Neural cell (in vitro differentiated cells): ENCODE measurements around the gene RAB3C.

Experiments
- EP300 ChIP-seq: fragments of 450-650 bp; conservative IDR thresholded peaks from 2 replicates; pipeline ENCODE4 v1.6.1; 2014; ENCODE audit warnings: antibody characterized with exemption, mild to moderate bottlenecking, moderate library complexity; ENCODE audit not compliant: poor library complexity, severe bottlenecking
- EZH2 ChIP-seq: fragments of 200-600, 300-800 bp; shearing (Covaris generic), sonication (generic); IDR thresholded peaks from 2 replicates; pipeline ENCODE4 v1.6.1; 2014; ENCODE audit warnings: antibody characterized with exemption, low read length, borderline replicate concordance, mild to moderate bottlenecking; ENCODE audit not compliant: insufficient read depth, poor library complexity, severe bottlenecking
- MXI1 ChIP-seq: fragments of 450-650 bp; conservative IDR thresholded peaks from 2 replicates; pipeline ENCODE4 v1.6.1; 2014; ENCODE audit warnings: antibody characterized with exemption, mild to moderate bottlenecking; ENCODE audit not compliant: poor library complexity, severe bottlenecking
- POLR2AphosphoS5 ChIP-seq: IDR thresholded peaks from 2 replicates; pipeline ENCODE4 v1.6.1; 2012
- RAD21 ChIP-seq: fragments of 450-650 bp; conservative IDR thresholded peaks from 2 replicates; pipeline ENCODE4 v1.6.1; 2014; ENCODE audit warnings: antibody characterized with exemption, mild to moderate bottlenecking, moderate library complexity
- REST ChIP-seq: IDR thresholded peaks from 2 replicates; pipeline ENCODE4 v1.6.1; 2012; ENCODE audit warnings: borderline replicate concordance
- SMC3 ChIP-seq: fragments of 450-650 bp; conservative IDR thresholded peaks from 2 replicates; pipeline ENCODE4 v1.6.1; 2014; ENCODE audit warnings: antibody characterized with exemption, mild to moderate bottlenecking, moderate library complexity; ENCODE audit not compliant: poor library complexity
- TAF1 ChIP-seq: IDR thresholded peaks from 2 replicates; pipeline ENCODE4 v1.6.1; 2012; ENCODE audit warnings: low read depth
- TF ChIP-seq, protein P1 (sequence below): fragments of 450-650 bp; IDR thresholded peaks from 2 replicates; pipeline ENCODE4 v1.5.1; 2014; ENCODE audit warnings: antibody characterized with exemption, mild to moderate bottlenecking, moderate library complexity; ENCODE audit not compliant: poor library complexity, severe bottlenecking

- TF ChIP-seq TAF1 (no peak), EZH2 (no peak), RAD21 (no peak), POLR2AphosphoS5 (no peak), EP300 (no peak), REST (no peak), MXI1 (no peak), SMC3 (no peak)
- TF ChIP-seq, protein P1, sequence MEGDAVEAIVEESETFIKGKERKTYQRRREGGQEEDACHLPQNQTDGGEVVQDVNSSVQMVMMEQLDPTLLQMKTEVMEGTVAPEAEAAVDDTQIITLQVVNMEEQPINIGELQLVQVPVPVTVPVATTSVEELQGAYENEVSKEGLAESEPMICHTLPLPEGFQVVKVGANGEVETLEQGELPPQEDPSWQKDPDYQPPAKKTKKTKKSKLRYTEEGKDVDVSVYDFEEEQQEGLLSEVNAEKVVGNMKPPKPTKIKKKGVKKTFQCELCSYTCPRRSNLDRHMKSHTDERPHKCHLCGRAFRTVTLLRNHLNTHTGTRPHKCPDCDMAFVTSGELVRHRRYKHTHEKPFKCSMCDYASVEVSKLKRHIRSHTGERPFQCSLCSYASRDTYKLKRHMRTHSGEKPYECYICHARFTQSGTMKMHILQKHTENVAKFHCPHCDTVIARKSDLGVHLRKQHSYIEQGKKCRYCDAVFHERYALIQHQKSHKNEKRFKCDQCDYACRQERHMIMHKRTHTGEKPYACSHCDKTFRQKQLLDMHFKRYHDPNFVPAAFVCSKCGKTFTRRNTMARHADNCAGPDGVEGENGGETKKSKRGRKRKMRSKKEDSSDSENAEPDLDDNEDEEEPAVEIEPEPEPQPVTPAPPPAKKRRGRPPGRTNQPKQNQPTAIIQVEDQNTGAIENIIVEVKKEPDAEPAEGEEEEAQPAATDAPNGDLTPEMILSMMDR: no peak
Measured at GRCh38 chr5:58800861-58801540, 218.1 kb downstream of the RAB3C start.
